ENCODE data around the gene AHNAK2.

The AHNAK2 gene

GRCh38 chr14:104999361-104999760, 21.2 kb upstream of the AHNAK2 start:
- Histone ChIP-seq H3K27ac (no peak overlapping the region), H3K9me3 (no peaks in the 10 kb centered on the region), H3K4me1 (ENCODE audit: control insufficient read depth in 1 of 2, insufficient read depth in 1 of 2, low read depth in 1 of 2, low read length in 1 of 2) (no peaks in the 10 kb centered on the region), H3K27me3 (no peaks in the 10 kb centered on the region), H3K36me3 (no peaks in the 10 kb centered on the region), H3K4me3 (ENCODE audit: low read depth in 1 of 2, low read length in 1 of 2) (no peak overlapping the region)
- TF ChIP-seq CTCF (IDR thresholded peaks at IDR 0.05) = no peak

- H3K27ac ChIP-seq = no peak overlapping the region
- TF ChIP-seq CTCF (IDR thresholded peaks at IDR 0.05) = no peak
- no peaks in the 10 kb centered on the region for H3K27me3 ChIP-seq
- no peak overlapping the region for H3K4me3 ChIP-seq (ENCODE audit: low read depth in 1 of 2, low read length in 1 of 2)
- no peaks in the 10 kb centered on the region for H3K4me1 ChIP-seq (ENCODE audit: control insufficient read depth in 1 of 2, insufficient read depth in 1 of 2, low read depth in 1 of 2, low read length in 1 of 2)
- H3K36me3 ChIP-seq = no peaks in the 10 kb centered on the region
- H3K9me3 ChIP-seq = no peaks in the 10 kb centered on the region
Observed at GRCh38 chr14:104998801-104999200, 20.6 kb upstream of the AHNAK2 start.

- no peaks in the 10 kb centered on the region for H3K9me3 ChIP-seq
- TF ChIP-seq CTCF (IDR thresholded peaks at IDR 0.05) = no peak
- H3K36me3 ChIP-seq = no peaks in the 10 kb centered on the region
Observed at GRCh38 chr14:104996483-104996882, 18.3 kb upstream of the AHNAK2 start.

GRCh38 chr14:104996032-104996431, 17.9 kb upstream of the AHNAK2 start:
- no peaks in the 10 kb centered on the region for H3K36me3 ChIP-seq
- H3K27me3 ChIP-seq = no peaks in the 10 kb centered on the region

More at GRCh38 chr14:104996483-104996882, 18.3 kb upstream of the AHNAK2 start:
- Histone ChIP-seq H3K27me3 (no peaks in the 10 kb centered on the region), H3K27ac (no peak overlapping the region), H3K4me3 (ENCODE audit: low read depth in 1 of 2, low read length in 1 of 2) (no peak overlapping the region), H3K4me1 (ENCODE audit: control insufficient read depth in 1 of 2, insufficient read depth in 1 of 2, low read depth in 1 of 2, low read length in 1 of 2) (no peaks in the 10 kb centered on the region)

GRCh38 chr14:104994978-104995377, 16.8 kb upstream of the AHNAK2 start:
- Histone ChIP-seq H3K27ac (no peak overlapping the region), H3K27me3 (no peaks in the 10 kb centered on the region), H3K4me1 (ENCODE audit: control insufficient read depth in 1 of 2, insufficient read depth in 1 of 2, low read depth in 1 of 2, low read length in 1 of 2) (no peaks in the 10 kb centered on the region), H3K4me3 (ENCODE audit: low read depth in 1 of 2, low read length in 1 of 2) (no peak overlapping the region), H3K9me3 (no peaks in the 10 kb centered on the region), H3K36me3 (no peaks in the 10 kb centered on the region)
- no peak for TF ChIP-seq CTCF (IDR thresholded peaks at IDR 0.05)

More at GRCh38 chr14:104996032-104996431, 17.9 kb upstream of the AHNAK2 start:
- Histone ChIP-seq H3K27ac (no peak overlapping the region), H3K4me3 (ENCODE audit: low read depth in 1 of 2, low read length in 1 of 2) (no peak overlapping the region), H3K9me3 (no peaks in the 10 kb centered on the region), H3K4me1 (ENCODE audit: control insufficient read depth in 1 of 2, insufficient read depth in 1 of 2, low read depth in 1 of 2, low read length in 1 of 2) (no peaks in the 10 kb centered on the region)
- TF ChIP-seq CTCF (IDR thresholded peaks at IDR 0.05) = no peak
